NCI-H345 (cell line): ENCODE measurements around the gene GOLPH3.
"Not testable (repeated sequence)": the region's sequence is repeated elsewhere in the genome, so short reads cannot be mapped to it uniquely, and the experiment has no call there.

ENCODE experiments used
- DNase-seq: peaks from one replicate; lab custom pipeline; 2025; lab: John Stamatoyannopoulos, UW

GOLPH3 gene

GRCh38 chr5:32098890-32099310 is 75.2 kb downstream of the GOLPH3 start:
- no peak for DNase-seq

- DNase-seq = no peak
Measured at GRCh38 chr5:32098291-32098690, 75.8 kb downstream of the GOLPH3 start.

GRCh38 chr5:32096891-32097595 is 77.1 kb downstream of the GOLPH3 start:
- DNase-seq = no peak

GRCh38 chr5:32095261-32095671 is 78.9 kb downstream of the GOLPH3 start:
- no peak for DNase-seq

GRCh38 chr5:32094691-32095090 is 79.4 kb downstream of the GOLPH3 start:
- DNase-seq = no peak

- peak; percentile 73 for DNase-seq
Measured at GRCh38 chr5:32092938-32093812, 80.9 kb downstream of the GOLPH3 start.

GRCh38 chr5:32090755-32091128 is 83.4 kb downstream of the GOLPH3 start:
- DNase-seq = no peak

- DNase-seq = no peak
Measured at GRCh38 chr5:32090026-32090754, 83.9 kb downstream of the GOLPH3 start.

- DNase-seq = no peak
Measured at GRCh38 chr5:32089146-32090000, 84.7 kb downstream of the GOLPH3 start.

- no peak for DNase-seq
Measured at GRCh38 chr5:32088214-32088613, 85.9 kb downstream of the GOLPH3 start.

GRCh38 chr5:32087086-32088082 is 86.7 kb downstream of the GOLPH3 start:
- DNase-seq = no peak

- DNase-seq = no peak
Measured at GRCh38 chr5:32083981-32084430, 90.1 kb downstream of the GOLPH3 start.

- no peak for DNase-seq
Measured at GRCh38 chr5:32082701-32083100, 91.4 kb downstream of the GOLPH3 start.

- DNase-seq = not testable (repeated sequence)
Measured at GRCh38 chr5:32080565-32080964, 93.6 kb downstream of the GOLPH3 start.

- not testable (repeated sequence) for DNase-seq
Measured at GRCh38 chr5:32078855-32079254, 95.3 kb downstream of the GOLPH3 start.

- DNase-seq = peak; percentile 58
Measured at GRCh38 chr5:32076699-32077695, 97.1 kb downstream of the GOLPH3 start.
